GM10847 (cell line): ENCODE results near the gene MAPK1.

Experiments used
- POLR2A ChIP-seq: IDR thresholded peaks from 2 replicates; pipeline ENCODE4 v1.6.1; 2011; ENCODE audit not compliant: insufficient read length; ENCODE audit errors: extremely low read depth

MAPK1 gene

GRCh38 chr22:21802056-21802455 is 65.4 kb downstream of the MAPK1 start:
- TF ChIP-seq POLR2A = no peak

GRCh38 chr22:21800552-21801303 is 66.7 kb downstream of the MAPK1 start:
- no peak for TF ChIP-seq POLR2A

GRCh38 chr22:21797444-21798221 is 69.8 kb downstream of the MAPK1 start:
- no peak for TF ChIP-seq POLR2A

- no peak for TF ChIP-seq POLR2A
These were observed 70.6 kb downstream of the MAPK1 start for GRCh38 chr22:21796863-21797262.

- no peak for TF ChIP-seq POLR2A
These were observed 71.2 kb downstream of the MAPK1 start for GRCh38 chr22:21796231-21796630.

GRCh38 chr22:21791635-21792625 is 75.5 kb downstream of the MAPK1 start:
- TF ChIP-seq POLR2A = no peak

GRCh38 chr22:21790359-21790758 is 77.1 kb downstream of the MAPK1 start:
- no peak for TF ChIP-seq POLR2A

- TF ChIP-seq POLR2A = no peak
These were observed 87.2 kb downstream of the MAPK1 start for GRCh38 chr22:21780259-21780658.

GRCh38 chr22:21779444-21779843 is 88.0 kb downstream of the MAPK1 start:
- TF ChIP-seq POLR2A = no peak

- TF ChIP-seq POLR2A = no peak
These were observed 88.6 kb downstream of the MAPK1 start for GRCh38 chr22:21778705-21779363.

GRCh38 chr22:21771631-21771976 is 95.8 kb downstream of the MAPK1 start:
- no peak for TF ChIP-seq POLR2A

GRCh38 chr22:21768435-21768834 is 99.0 kb downstream of the MAPK1 start:
- TF ChIP-seq POLR2A = no peak

- TF ChIP-seq POLR2A = no peak
These were observed 100.6 kb downstream of the MAPK1 start for GRCh38 chr22:21766691-21767462.

GRCh38 chr22:21765909-21766529 is 101.4 kb downstream of the MAPK1 start:
- TF ChIP-seq POLR2A = no peak
